NB4 (cell line): Measurements from ENCODE around the gene DUS4L.

ENCODE experiments used
- MYC ChIP-seq: IDR thresholded peaks from 2 replicates; pipeline ENCODE4 v1.6.1; 2011; ENCODE audit warnings: low read depth, low read length
- POLR2A ChIP-seq: IDR thresholded peaks from 2 replicates; pipeline ENCODE4 v1.6.1; 2011; ENCODE audit warnings: mild to moderate bottlenecking; ENCODE audit not compliant: insufficient read length; ENCODE audit errors: extremely low read depth
- TF ChIP-seq, protein P1 (sequence below): IDR thresholded peaks from one replicate; pipeline ENCODE4 v1.5.1; 2012; ENCODE audit warnings: low read depth, low read length
- TF ChIP-seq, protein P2 (sequence below): IDR thresholded peaks from 2 replicates; pipeline ENCODE4 v1.6.1; 2011; ENCODE audit warnings: low read depth, low read length

DNA sequence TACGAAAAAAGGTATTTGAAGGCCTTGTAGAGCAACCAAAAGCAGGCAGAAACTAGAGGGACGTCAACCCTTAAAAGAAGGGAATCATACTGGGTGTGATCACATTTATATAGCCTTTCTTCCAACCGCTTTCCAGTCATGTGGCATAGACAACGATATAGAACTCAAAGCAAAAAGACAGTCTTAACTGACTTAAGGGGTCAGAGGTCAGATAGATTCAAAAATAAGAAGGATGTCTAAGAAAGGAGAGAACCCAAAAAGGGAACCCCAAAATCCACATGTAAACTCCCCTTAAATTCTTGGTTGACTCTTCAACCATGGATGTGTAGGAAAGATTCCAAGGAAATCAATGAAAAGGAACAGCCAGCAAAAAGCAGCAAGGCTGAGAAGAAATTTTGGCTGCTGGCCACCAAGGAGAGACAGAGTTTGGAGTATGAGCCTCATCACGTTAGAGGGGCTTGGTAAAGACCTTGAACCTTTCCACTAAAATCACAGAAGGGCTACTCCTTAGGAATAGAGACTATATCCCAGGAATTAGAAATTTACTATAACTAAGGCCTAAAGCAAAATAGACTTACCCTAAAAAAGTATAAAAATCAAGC, 24.9 kb downstream of the DUS4L start:
- TF ChIP-seq POLR2A (no peak), MYC (no peak)
- TF ChIP-seq, protein P1, sequence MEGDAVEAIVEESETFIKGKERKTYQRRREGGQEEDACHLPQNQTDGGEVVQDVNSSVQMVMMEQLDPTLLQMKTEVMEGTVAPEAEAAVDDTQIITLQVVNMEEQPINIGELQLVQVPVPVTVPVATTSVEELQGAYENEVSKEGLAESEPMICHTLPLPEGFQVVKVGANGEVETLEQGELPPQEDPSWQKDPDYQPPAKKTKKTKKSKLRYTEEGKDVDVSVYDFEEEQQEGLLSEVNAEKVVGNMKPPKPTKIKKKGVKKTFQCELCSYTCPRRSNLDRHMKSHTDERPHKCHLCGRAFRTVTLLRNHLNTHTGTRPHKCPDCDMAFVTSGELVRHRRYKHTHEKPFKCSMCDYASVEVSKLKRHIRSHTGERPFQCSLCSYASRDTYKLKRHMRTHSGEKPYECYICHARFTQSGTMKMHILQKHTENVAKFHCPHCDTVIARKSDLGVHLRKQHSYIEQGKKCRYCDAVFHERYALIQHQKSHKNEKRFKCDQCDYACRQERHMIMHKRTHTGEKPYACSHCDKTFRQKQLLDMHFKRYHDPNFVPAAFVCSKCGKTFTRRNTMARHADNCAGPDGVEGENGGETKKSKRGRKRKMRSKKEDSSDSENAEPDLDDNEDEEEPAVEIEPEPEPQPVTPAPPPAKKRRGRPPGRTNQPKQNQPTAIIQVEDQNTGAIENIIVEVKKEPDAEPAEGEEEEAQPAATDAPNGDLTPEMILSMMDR: no peak
- TF ChIP-seq, protein P2, sequence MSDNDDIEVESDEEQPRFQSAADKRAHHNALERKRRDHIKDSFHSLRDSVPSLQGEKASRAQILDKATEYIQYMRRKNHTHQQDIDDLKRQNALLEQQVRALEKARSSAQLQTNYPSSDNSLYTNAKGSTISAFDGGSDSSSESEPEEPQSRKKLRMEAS: no peak
